Keratinocyte (primary cell): ENCODE results near the gene ITGA2. TPM values are rescaled to one million over a fixed set of nuclear protein-coding genes. Genes with fewer than 3 reads are reported as not detected.

Source experiments
- DNase-seq: peaks from one replicate; pipeline ENCODE4 v3.0.0-alpha.2; 2011; ENCODE audit warnings: low read depth, missing footprints, low spot score
- FAIRE-seq: peaks from 2 replicates; lab custom pipeline; 2011; peaks lifted over from hg19 to GRCh38; lab: Jason Lieb, UNC
- H2AFZ ChIP-seq: 2 replicates; pipeline ENCODE4 v1.6.0; 2012; ENCODE audit warnings: low read length, control low read depth, inconsistent platforms; ENCODE audit not compliant: control insufficient read depth
- H3K27ac ChIP-seq: 2 replicates; pipeline ENCODE4 v1.5.1; 2011; ENCODE audit warnings: low read length; ENCODE audit not compliant: control insufficient read depth, insufficient read depth
- H3K27me3 ChIP-seq: 3 replicates; pipeline ENCODE4 v1.6.0; 2011; ENCODE audit warnings: low read length; ENCODE audit not compliant: control insufficient read depth, insufficient read depth; ENCODE audit errors: extremely low read depth
- H3K36me3 ChIP-seq, 2 experiments: 2 replicates in 1 of 2; 3 replicates in 1 of 2; pipeline ENCODE4 v1.5.1; 2011; ENCODE audit warnings: low read length in 2 of 2, mild to moderate bottlenecking in 1 of 2; ENCODE audit not compliant: control insufficient read depth in 2 of 2, insufficient read depth in 2 of 2; ENCODE audit errors: extremely low read depth in 1 of 2
- H3K4me1 ChIP-seq: 3 replicates; pipeline ENCODE4 v1.5.1; 2011; ENCODE audit warnings: low read length; ENCODE audit not compliant: control insufficient read depth, insufficient read depth; ENCODE audit errors: extremely low read depth
- H3K4me2 ChIP-seq: 3 replicates; pipeline ENCODE4 v1.6.0; 2011; ENCODE audit warnings: low read depth, low read length; ENCODE audit not compliant: control insufficient read depth, insufficient read depth; ENCODE audit errors: extremely low read depth
- H3K4me3 ChIP-seq, 3 experiments: fragments of 200-600 bp in 1 of 3; sonication (generic) in 1 of 3; 2 replicates in 2 of 3; 3 replicates in 1 of 3; pipeline ENCODE4 v1.5.1; 2011 to 2016; ENCODE audit warnings: low read length in 3 of 3, mild to moderate bottlenecking in 3 of 3, control low read depth in 2 of 3, inconsistent platforms in 1 of 3, low read depth in 1 of 3, mixed read lengths in 1 of 3, mixed run types in 1 of 3, moderate library complexity in 1 of 3; ENCODE audit not compliant: control insufficient read depth in 2 of 3, insufficient read depth in 2 of 3; ENCODE audit errors: extremely low read depth in 1 of 3
- H3K79me2 ChIP-seq: 2 replicates; pipeline ENCODE4 v1.6.0; 2012; ENCODE audit warnings: low read length; ENCODE audit not compliant: control insufficient read depth, insufficient read depth
- H3K9ac ChIP-seq: 3 replicates; pipeline ENCODE4 v1.6.0; 2011; ENCODE audit warnings: low read length; ENCODE audit not compliant: control insufficient read depth, insufficient read depth; ENCODE audit errors: extremely low read depth
- H3K9me1 ChIP-seq: 3 replicates; pipeline ENCODE4 v1.6.0; 2011; ENCODE audit warnings: low read length; ENCODE audit not compliant: control insufficient read depth, insufficient read depth; ENCODE audit errors: extremely low read depth
- H3K9me3 ChIP-seq: 2 replicates; pipeline ENCODE4 v1.5.1; 2012; ENCODE audit warnings: low read depth, low read length; ENCODE audit not compliant: control insufficient read depth
- H4K20me1 ChIP-seq: 3 replicates; pipeline ENCODE4 v1.6.0; 2011; ENCODE audit warnings: low read length; ENCODE audit not compliant: control insufficient read depth, insufficient read depth; ENCODE audit errors: extremely low read depth
- CTCF ChIP-seq, 3 experiments: IDR thresholded peaks in 1 of 3; conservative IDR thresholded peaks in 1 of 3; optimal IDR thresholded peaks in 1 of 3; 2 replicates in 2 of 3; 3 replicates in 1 of 3; pipeline versions ENCODE3 to v1.5.1; 2011; ENCODE audit warnings: low read length in 3 of 3, mild to moderate bottlenecking in 3 of 3, moderate library complexity in 2 of 3, control low read depth in 1 of 3, inconsistent platforms in 1 of 3; ENCODE audit not compliant: insufficient read depth in 2 of 3; ENCODE audit errors: extremely low read depth in 1 of 3
- EZH2 ChIP-seq: IDR thresholded peaks from one replicate; pipeline ENCODE4 v1.6.1; 2012; ENCODE audit warnings: inconsistent platforms, mild to moderate bottlenecking, low read length, moderate library complexity
- dilution Hi-C: fragments of 300-500 bp; cut with MboI; formaldehyde crosslinking; loops from one replicate; pipeline ENCODE4 v1.7.0; 2020; ENCODE audit warnings: low sequenced_read_pairs; ENCODE audit not compliant: extremely low pct_ligation_motif_present
- polyA plus RNA-seq, 5 experiments: library from polyadenylated mRNA; depleted of rRNA in 3 of 5; stranded (reverse) in 3 of 5; stranded (forward) in 1 of 5; unstranded in 1 of 5; fragments of >200 nt; gene quantifications; 1 replicate in 1 of 5; 2 replicates in 3 of 5; 3 replicates in 1 of 5; pipeline versions ENCODE4 v1.2.1 to v1.2.3, GENCODE V29; 2011 to 2012; ENCODE audit warnings: missing spikeins in 2 of 5, low read depth in 1 of 5, low replicate concordance in 1 of 5

Gene ITGA2
- polyA plus RNA-seq, 1 donor (not counting 4 experiments of a cell fraction or from before 2014, with no cell fraction given), result 112 TPM

GRCh38 chr5:53041071-53041692 lies 52.0 kb downstream of the ITGA2 start:
- Histone ChIP-seq H3K9me1 (no peaks in the 10 kb centered on the region), H3K4me2 (no peak overlapping the region), H3K27ac (no peak overlapping the region), H3K4me1 (peaks cover 43% of the 10 kb centered on the region), H3K79me2 (peaks cover 31% of the 10 kb centered on the region), H3K36me3 (peaks cover 3 to 11% of the 10 kb centered on the region in 2 experiments), H3K9me3 (no peaks in the 10 kb centered on the region), H4K20me1 (no peaks in the 10 kb centered on the region), H3K4me3 (no peak overlapping the region), H3K9ac (no peak overlapping the region), H3K27me3 (no peaks in the 10 kb centered on the region), H2AFZ (no peak overlapping the region)
- DNase-seq (no peak), FAIRE-seq (peak; percentile 23)
- TF ChIP-seq CTCF (optimal IDR thresholded peaks at IDR 0.05 in 1 of 3, IDR thresholded peaks at IDR 0.05 in 1 of 3, conservative IDR thresholded peaks at IDR 0.05 in 1 of 3; ENCODE audit: extremely low read depth in 1 of 3, insufficient read depth in 2 of 3, low read length in 3 of 3), result no peak
- no peak for TF ChIP-seq EZH2
- dilution Hi-C loops, result no loop called here

DNA sequence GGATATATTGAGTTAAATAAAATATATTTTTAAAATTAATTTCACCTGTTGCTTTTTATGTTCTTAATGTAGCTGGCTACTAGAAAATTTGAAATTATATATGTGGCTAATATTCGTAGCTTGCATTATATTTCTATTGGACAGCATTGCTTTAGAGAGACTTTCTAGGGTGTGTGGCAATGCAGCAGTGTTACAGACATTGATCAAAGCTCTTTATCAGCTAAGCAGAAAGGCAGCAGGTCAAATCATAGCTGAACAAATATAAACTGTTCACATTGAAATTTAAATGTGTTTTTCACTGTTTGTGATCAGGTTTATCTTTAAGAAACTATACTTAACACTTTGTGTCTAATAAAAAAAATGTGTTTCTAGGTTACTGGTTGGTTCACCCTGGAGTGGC lies 52.6 kb downstream of the ITGA2 start:
- no peaks in the 10 kb centered on the region for H4K20me1 ChIP-seq
- no peak overlapping the region for H3K4me2 ChIP-seq
- peaks cover 3 to 11% of the 10 kb centered on the region in 2 experiments for H3K36me3 ChIP-seq
- dilution Hi-C loops, result no loop called here
- H2AFZ ChIP-seq, result no peak overlapping the region
- DNase-seq (no peak), FAIRE-seq (no peak)
- H3K27ac ChIP-seq, result no peak overlapping the region
- no peaks in the 10 kb centered on the region for H3K9me3 ChIP-seq
- H3K9me1 ChIP-seq, result no peaks in the 10 kb centered on the region
- H3K4me1 ChIP-seq, result peaks cover 38% of the 10 kb centered on the region
- H3K9ac ChIP-seq, result no peak overlapping the region
- H3K4me3 ChIP-seq, result no peak overlapping the region
- no peak for TF ChIP-seq CTCF (optimal IDR thresholded peaks at IDR 0.05 in 1 of 3, IDR thresholded peaks at IDR 0.05 in 1 of 3, conservative IDR thresholded peaks at IDR 0.05 in 1 of 3; ENCODE audit: extremely low read depth in 1 of 3, insufficient read depth in 2 of 3, low read length in 3 of 3)
- no peak for TF ChIP-seq EZH2
- no peaks in the 10 kb centered on the region for H3K27me3 ChIP-seq
- H3K79me2 ChIP-seq, result peaks cover 31% of the 10 kb centered on the region
